GM10248 (cell line): ENCODE measurements around the gene ACD.

Experiments used
- CTCF ChIA-PET: fragments of 300-600 bp; sonication (Branson Sonifier 250); formaldehyde crosslinking; extraction: SDS; loops from one replicate; lab custom pipeline; 2021; ENCODE audit warnings: antibody characterized with exemption; lab: Yijun Ruan, JAX
- POLR2A ChIA-PET: fragments of 350-650 bp; sonication (Branson Sonifier 250); formaldehyde crosslinking; extraction: SDS; loops from one replicate; lab custom pipeline; 2020; ENCODE audit warnings: antibody characterized with exemption; lab: Yijun Ruan, JAX
- DNase-seq: peaks from one replicate; pipeline ENCODE4 v3.0.0; 2012; ENCODE audit errors: extremely low spot score
- TF ChIP-seq, protein P1 (sequence below): IDR thresholded peaks from 2 replicates; pipeline ENCODE4 v1.5.1; 2012; ENCODE audit warnings: mild to moderate bottlenecking, low read depth; ENCODE audit errors: extremely low read depth, missing control alignments, control extremely low read depth

The ACD gene

DNA sequence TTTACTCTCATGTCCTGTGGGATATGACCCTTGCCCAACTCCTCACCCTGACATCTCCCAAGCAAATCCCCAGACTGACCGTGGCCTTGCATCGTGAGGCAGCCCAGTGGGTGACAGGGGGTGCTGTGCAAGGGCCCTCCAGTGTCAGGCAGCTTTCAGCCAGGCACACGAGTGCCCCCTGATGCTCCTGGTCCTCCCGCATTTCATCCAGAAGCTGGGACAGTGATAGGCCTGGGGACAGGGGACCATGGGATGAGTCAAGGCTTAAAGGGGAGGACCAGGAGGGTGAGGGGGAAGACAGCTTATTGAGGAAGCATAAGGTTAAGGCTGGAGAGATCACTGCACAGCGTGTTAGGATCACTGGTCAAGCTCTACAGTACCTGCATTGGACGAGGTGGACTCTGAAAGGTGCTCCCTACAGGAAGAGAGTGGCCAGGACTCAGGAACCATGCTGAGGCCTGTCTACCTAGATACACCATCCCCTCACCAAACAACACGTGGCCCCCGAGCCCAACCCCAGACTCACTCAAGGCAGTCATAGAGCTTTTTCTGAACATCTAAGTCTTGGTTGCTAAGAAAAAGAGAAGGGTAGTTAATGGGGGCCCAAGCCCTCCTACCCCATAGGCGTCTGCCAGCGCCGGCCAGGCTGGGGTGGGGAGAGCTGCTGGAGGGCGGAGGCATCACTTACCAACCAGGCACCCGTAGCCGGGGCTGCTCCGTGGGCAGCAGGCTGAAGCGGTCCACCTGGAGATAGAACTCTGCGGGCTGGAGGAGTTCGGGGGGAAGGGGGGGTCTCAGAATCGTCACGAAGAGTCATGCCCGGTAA lies 998 bp downstream of the ACD start:
- POLR2A ChIA-PET: no interaction called here
- no peak for DNase-seq
- TF ChIP-seq, protein P1, sequence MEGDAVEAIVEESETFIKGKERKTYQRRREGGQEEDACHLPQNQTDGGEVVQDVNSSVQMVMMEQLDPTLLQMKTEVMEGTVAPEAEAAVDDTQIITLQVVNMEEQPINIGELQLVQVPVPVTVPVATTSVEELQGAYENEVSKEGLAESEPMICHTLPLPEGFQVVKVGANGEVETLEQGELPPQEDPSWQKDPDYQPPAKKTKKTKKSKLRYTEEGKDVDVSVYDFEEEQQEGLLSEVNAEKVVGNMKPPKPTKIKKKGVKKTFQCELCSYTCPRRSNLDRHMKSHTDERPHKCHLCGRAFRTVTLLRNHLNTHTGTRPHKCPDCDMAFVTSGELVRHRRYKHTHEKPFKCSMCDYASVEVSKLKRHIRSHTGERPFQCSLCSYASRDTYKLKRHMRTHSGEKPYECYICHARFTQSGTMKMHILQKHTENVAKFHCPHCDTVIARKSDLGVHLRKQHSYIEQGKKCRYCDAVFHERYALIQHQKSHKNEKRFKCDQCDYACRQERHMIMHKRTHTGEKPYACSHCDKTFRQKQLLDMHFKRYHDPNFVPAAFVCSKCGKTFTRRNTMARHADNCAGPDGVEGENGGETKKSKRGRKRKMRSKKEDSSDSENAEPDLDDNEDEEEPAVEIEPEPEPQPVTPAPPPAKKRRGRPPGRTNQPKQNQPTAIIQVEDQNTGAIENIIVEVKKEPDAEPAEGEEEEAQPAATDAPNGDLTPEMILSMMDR: no peak
- CTCF ChIA-PET: interaction anchor here (0.6 to 18.5 kb wide), 9 partner anchors 11 to 565 kb away, joined by 3 to 357 read pairs (median 12); partner anchors contain the start of genes ATP6V0D1, CARMIL2, CTCF and RIPOR1

DNA sequence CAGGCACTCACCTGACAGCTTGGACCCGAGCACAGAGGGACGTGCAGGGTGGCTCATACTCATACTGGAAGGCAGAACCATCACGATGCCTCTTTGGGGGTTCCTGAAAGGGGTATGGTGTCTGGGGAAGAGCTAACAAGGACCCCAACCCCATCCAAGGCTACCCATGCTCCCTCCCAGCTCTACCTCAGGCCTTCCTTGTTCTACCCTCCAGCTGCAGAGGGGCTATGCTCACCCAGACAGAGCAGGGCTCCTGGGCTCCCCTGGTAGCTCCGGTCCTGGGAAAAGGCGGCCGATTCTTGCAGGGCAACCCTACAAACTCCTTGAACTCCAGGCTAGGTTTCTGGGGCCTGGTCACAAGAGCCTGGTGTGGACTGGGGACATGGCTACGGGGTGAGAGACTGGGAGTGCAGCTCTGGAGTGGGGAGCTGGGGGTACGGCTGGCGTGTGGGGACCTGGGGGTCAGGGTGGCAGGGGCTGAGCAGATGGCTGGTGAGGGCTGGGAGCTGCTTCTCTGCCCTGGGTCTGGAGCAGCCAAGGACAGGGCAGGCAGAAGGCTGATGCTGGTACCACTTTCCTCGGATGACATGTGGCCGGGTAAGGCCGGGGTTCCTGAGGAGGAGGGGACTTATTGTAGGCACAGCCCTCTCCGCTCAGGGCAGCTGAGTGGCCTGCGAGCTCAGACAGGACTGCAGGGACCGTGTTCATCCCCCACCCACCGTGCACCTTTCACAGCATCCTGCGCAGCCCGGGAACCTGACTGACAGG lies 2.1 kb downstream of the ACD start:
- TF ChIP-seq, protein P1: no peak
- POLR2A ChIA-PET: no interaction called here
- CTCF ChIA-PET: interaction anchor here (1.0 to 18.5 kb wide), 9 partner anchors 12 to 177 kb away, joined by 3 to 357 read pairs (median 12); partner anchors contain the start of genes ATP6V0D1, CARMIL2, CTCF and RIPOR1
- no peak for DNase-seq

DNA sequence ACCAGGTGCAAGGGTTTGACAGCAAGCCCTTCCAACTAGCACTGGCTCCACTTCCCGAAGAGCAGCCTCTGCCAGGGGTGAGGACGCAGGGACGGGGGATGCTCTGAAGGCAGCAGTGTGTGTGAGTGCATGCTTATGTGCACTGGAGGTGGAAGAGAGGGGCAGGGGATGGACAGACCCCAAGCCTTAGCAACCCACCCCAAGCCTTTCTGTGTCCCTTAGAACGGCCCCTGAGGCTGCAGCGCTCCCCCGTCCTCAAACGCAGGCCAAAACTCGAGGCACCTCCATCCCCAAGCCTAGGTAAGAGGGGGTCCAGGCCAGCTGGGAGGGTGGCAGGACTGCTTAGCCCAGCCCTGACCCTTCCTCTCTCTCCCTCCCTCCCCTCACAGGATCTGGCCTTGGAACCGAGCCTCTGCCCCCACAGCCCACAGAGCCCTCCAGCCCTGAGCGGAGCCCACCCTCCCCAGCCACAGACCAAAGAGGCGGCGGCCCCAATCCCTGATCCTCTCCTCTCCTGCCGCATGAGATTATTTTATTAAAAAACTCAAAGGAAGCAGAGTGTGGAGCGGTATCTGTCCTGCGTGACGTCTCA lies 2.9 kb downstream of the ACD start:
- no peak for DNase-seq
- POLR2A ChIA-PET: no interaction called here
- TF ChIP-seq, protein P1: no peak
- CTCF ChIA-PET: interaction anchor here (1.0 to 18.5 kb wide), 5 partner anchors 12 to 129 kb away, joined by 3 to 357 read pairs (median 53); partner anchors contain the start of genes CARMIL2, CTCF and RIPOR1

DNA sequence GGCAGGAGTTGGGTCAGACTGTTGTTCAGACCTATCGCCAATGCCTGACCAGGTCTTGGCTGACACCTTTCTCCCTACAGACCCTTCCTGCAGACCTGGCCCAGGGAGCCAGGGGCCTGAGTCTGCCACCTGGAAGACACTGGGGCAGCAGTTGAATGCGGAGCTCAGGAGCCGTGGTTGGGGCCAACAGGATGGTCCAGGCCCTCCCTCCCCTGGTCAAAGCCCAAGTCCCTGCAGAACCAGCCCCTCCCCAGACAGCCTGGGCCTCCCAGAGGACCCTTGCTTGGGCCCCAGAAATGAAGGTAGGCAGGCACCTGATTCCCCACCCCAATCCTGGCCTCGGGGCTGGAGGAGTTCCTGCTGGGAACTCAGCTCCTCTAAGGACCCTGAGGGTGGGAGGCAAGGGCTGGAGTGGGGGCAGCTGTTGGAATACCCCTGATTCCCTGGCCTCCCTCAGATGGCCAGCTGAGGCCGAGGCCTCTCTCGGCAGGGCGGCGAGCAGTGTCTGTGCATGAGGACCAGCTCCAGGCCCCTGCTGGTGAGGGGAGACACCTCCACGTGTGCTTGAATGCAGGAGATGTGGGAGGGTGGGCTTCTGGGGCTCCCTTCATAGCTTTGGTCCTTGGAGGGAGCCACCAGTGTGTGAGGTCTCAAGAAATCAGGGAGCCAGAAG lies 3.6 kb downstream of the ACD start:
- TF ChIP-seq, protein P1: no peak

DNA sequence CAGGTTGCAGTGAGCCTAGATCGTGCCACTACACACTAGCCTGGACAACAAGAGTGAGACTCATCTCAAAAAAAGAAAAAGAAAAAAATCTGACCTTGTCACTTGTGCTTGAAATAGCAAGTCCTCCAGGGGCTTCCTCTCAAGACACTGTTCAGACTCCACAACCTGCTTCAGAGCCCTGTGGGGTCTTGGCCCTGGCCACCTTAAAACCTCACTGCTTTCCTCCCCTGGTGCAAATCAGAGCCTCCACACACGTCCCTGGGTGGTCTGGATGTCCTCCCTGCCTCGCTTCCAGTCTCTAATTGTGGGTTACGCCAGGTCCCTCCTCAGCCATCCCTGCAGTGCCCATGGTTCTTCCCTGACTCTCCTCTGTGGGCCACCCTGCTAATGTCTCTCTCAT lies 4.7 kb downstream of the ACD start:
- POLR2A ChIA-PET: no interaction called here
- CTCF ChIA-PET: interaction anchor here (8.9 to 18.5 kb wide), 2 partner anchors 10 to 127 kb away, joined by 89 to 357 read pairs; partner anchors contain the start of genes CARMIL2 and RIPOR1

More for the DNA sequence above, 3.6 kb downstream of the ACD start:
- ChIA-PET CTCF (interaction anchor here (0.7 to 18.5 kb wide), 5 partner anchors 11 to 128 kb away, joined by 3 to 357 read pairs (median 53); partner anchors contain the start of genes CARMIL2 and RIPOR1), POLR2A (no interaction called here)
- no peak for DNase-seq

More for the DNA sequence above, 4.7 kb downstream of the ACD start:
- TF ChIP-seq, protein P1: no peak
- DNase-seq: no peak
